Tibial nerve (tissue), 4 donors: ENCODE data around the gene DPH3. TPM values are rescaled to one million over a fixed set of nuclear protein-coding genes. Genes with fewer than 3 reads are reported as not detected.

Source experiments
- DNase-seq, 2 donors: peaks; one replicate each; pipeline ENCODE4 v3.0.0-alpha.2; 2019; ENCODE audit warnings: low spot score in 2 of 2
- H3K27ac ChIP-seq, 4 donors: fragments of 200-600 bp; sonication (generic) in 3 of 4; one replicate each; pipeline ENCODE4 v1.5.1; 2017 to 2019; ENCODE audit warnings: mild to moderate bottlenecking in 1 of 4
- H3K27me3 ChIP-seq, 2 donors: fragments of 200-600 bp; sonication (generic) in 1 of 2; one replicate each; pipeline versions ENCODE4 v1.5.1 to v1.6.0; 2017 to 2019
- H3K36me3 ChIP-seq, 3 donors: fragments of 200-600 bp; sonication (generic); one replicate each; pipeline ENCODE4 v1.5.1; 2018 to 2019
- H3K4me1 ChIP-seq, 4 donors: fragments of 200-600 bp; sonication (generic) in 3 of 4; one replicate each; pipeline ENCODE4 v1.5.1; 2017 to 2019
- H3K4me3 ChIP-seq, 4 donors: fragments of 200-600 bp; sonication (generic) in 3 of 4; one replicate each; pipeline ENCODE4 v1.5.1; 2017 to 2019; ENCODE audit warnings: mild to moderate bottlenecking in 1 of 4, moderate library complexity in 1 of 4
- H3K9me3 ChIP-seq, 4 donors: fragments of 200-600 bp; sonication (generic) in 3 of 4; one replicate each; pipeline ENCODE4 v1.5.1; 2017 to 2019
- CTCF ChIP-seq, 5 experiments: fragments of 200-600 bp in 3 of 5; fragments of 450-650 bp in 2 of 5; sonication (generic) in 3 of 5; IDR thresholded peaks; one replicate each; pipeline ENCODE4 v1.5.1; 2016 to 2019; ENCODE audit warnings: antibody characterized with exemption in 5 of 5, mild to moderate bottlenecking in 3 of 5, moderate library complexity in 2 of 5
- EP300 ChIP-seq, 2 donors: sonication (generic); formaldehyde crosslinking; IDR thresholded peaks; one replicate each; pipeline ENCODE4 v1.6.1; 2017; ENCODE audit warnings: antibody characterized with exemption in 2 of 2, mild to moderate bottlenecking in 1 of 2
- POLR2A ChIP-seq, 2 donors: fragments of 450-650 bp; IDR thresholded peaks; one replicate each; pipeline ENCODE4 v1.6.1; 2017; ENCODE audit warnings: antibody characterized with exemption in 2 of 2, mild to moderate bottlenecking in 2 of 2, moderate library complexity in 2 of 2
- WGBS, 2 donors: methylation state at CpG; one replicate each; pipeline ENCODE4 v1.1.5; 2018; 5-methylcytosine and 5-hydroxymethylcytosine counted together
- total RNA-seq, 4 donors: library from RNA; depleted of rRNA; stranded (reverse); fragments of >200 nt; gene quantifications; one replicate each; pipeline ENCODE4 v1.1.0, GENCODE V29; 2016

DPH3 gene
- total RNA-seq, 4 donors from 2014 or later = 11.4 to 20.5 (median 19.1) TPM

GRCh38 chr3:16257309-16257708, 7.4 kb downstream of the DPH3 start:
- TF ChIP-seq CTCF (IDR thresholded peaks at IDR 0.05) (no peak), EP300 (IDR thresholded peaks at IDR 0.05) (no peak), POLR2A (IDR thresholded peaks at IDR 0.05) (no peak)
- Histone ChIP-seq H3K4me1 (peaks cover 0 to 16% (median 3%) of the 10 kb centered on the region in 4 donors), H3K27ac (no peak overlapping the region), H3K36me3 (peaks cover 0 to 43% (median 0%) of the 10 kb centered on the region in 3 donors), H3K9me3 (no peaks in the 10 kb centered on the region), H3K27me3 (no peaks in the 10 kb centered on the region), H3K4me3 (no peak overlapping the region)
- no peak for DNase-seq
- WGBS, 2 donors = 71 to 77% methylated on average over 2 of the region's 2 CpGs

- H3K4me3 ChIP-seq = no peak overlapping the region
- no peak for DNase-seq
- TF ChIP-seq CTCF (IDR thresholded peaks at IDR 0.05) (no peak), EP300 (IDR thresholded peaks at IDR 0.05) (no peak), POLR2A (IDR thresholded peaks at IDR 0.05) (no peak)
- no peaks in the 10 kb centered on the region for H3K27me3 ChIP-seq
- no peak overlapping the region for H3K27ac ChIP-seq
- H3K4me1 ChIP-seq = peaks cover 0 to 7% (median 3%) of the 10 kb centered on the region in 4 donors
- WGBS, 2 donors = 58 to 61% methylated on average over 5 of the region's 5 CpGs
- H3K36me3 ChIP-seq = peaks cover 0 to 33% (median 0%) of the 10 kb centered on the region in 3 donors
- no peaks in the 10 kb centered on the region for H3K9me3 ChIP-seq
These were observed 9.0 kb downstream of the DPH3 start for GRCh38 chr3:16255726-16256125.

- Histone ChIP-seq H3K36me3 (peaks cover 0 to 29% (median 0%) of the 10 kb centered on the region in 3 donors), H3K27ac (no peak overlapping the region), H3K4me1 (peaks cover 0 to 7% (median 3%) of the 10 kb centered on the region in 4 donors), H3K9me3 (no peaks in the 10 kb centered on the region), H3K27me3 (no peaks in the 10 kb centered on the region), H3K4me3 (no peak overlapping the region)
- no peak for TF ChIP-seq EP300 (IDR thresholded peaks at IDR 0.05)
- no peak for TF ChIP-seq CTCF (IDR thresholded peaks at IDR 0.05)
- TF ChIP-seq POLR2A (IDR thresholded peaks at IDR 0.05) = no peak
- 63 to 73% methylated on average over 3 of the region's 3 CpGs for WGBS, 2 donors
- no peak for DNase-seq
These were observed 9.4 kb downstream of the DPH3 start for GRCh38 chr3:16255326-16255725.

- H3K27ac ChIP-seq = no peak overlapping the region
- H3K9me3 ChIP-seq = no peaks in the 10 kb centered on the region
- H3K4me1 ChIP-seq = peaks cover 0 to 7% (median 3%) of the 10 kb centered on the region in 4 donors
- DNase-seq = no peak
- 55 to 60% methylated on average over 5 of the region's 5 CpGs for WGBS, 2 donors
- no peaks in the 10 kb centered on the region for H3K27me3 ChIP-seq
- no peak overlapping the region for H3K4me3 ChIP-seq
- H3K36me3 ChIP-seq = peaks cover 0 to 25% (median 0%) of the 10 kb centered on the region in 3 donors
- no peak for TF ChIP-seq EP300 (IDR thresholded peaks at IDR 0.05)
These were observed 9.8 kb downstream of the DPH3 start for GRCh38 chr3:16254916-16255315.

- peak in 1 of 2 donors; percentile 84 for TF ChIP-seq EP300 (IDR thresholded peaks at IDR 0.05)
- no peak for TF ChIP-seq CTCF (IDR thresholded peaks at IDR 0.05)
- TF ChIP-seq POLR2A (IDR thresholded peaks at IDR 0.05) = no peak
- 70 to 80% methylated on average over 7 of the region's 7 CpGs for whole genome bisulfite sequencing, 2 donors
- Histone ChIP-seq H3K4me1 (peaks cover 0 to 7% (median 3%) of the 10 kb centered on the region in 4 donors), H3K27me3 (no peaks in the 10 kb centered on the region), H3K36me3 (peaks cover 0 to 12% (median 0%) of the 10 kb centered on the region in 3 donors), H3K4me3 (no peak overlapping the region), H3K27ac (peak overlapping the region in 1 of 4 donors; percentile 19), H3K9me3 (no peaks in the 10 kb centered on the region)
- DNase-seq = peak; percentile 53 to 70
These were observed 11.1 kb downstream of the DPH3 start for GRCh38 chr3:16253601-16254000.
